ENCODE measurements around the gene TTC1. TPM values are rescaled to one million over a fixed set of nuclear protein-coding genes. Genes with fewer than 3 reads are reported as not detected.

Gene TTC1
- total and polyA plus RNA-seq, 9 of the 15 experiments (the other 6 are each of a cell fraction or from before 2014, with no cell fraction given), result 51.9 to 173 (median 87.7) TPM

DNA sequence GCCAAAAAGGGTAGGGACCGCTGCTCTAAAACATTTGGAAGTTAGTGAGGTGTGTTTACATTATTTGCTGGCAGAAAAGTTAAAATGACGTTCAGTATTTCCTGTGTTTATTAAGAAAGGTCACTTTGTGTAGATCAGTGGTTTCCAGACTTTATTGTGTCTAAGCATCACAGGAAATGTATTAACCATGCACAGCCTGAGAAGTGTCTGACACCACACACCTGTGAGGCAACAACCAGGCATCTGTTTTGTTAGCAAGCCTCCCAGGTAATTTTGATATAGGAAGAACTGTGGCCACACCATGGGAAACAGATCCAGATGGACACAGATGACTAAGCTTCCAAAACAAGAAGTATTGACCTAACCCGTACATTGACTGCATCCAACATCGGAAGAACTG lies 12.0 kb downstream of the TTC1 start:
- Histone ChIP-seq H3K27me3 (ENCODE audit: control insufficient read depth in 2 of 2, insufficient read depth in 2 of 2, low read length in 2 of 2) (no peaks in the 10 kb centered on the region), H3K36me3 (ENCODE audit: control insufficient read depth, insufficient read depth, low read length) (peaks cover 35% of the 10 kb centered on the region), H3K9me3 (replicated peaks; ENCODE audit: control insufficient read depth, insufficient read depth, low read depth, low read length) (no peaks in the 10 kb centered on the region), H3K79me2 (ENCODE audit: control insufficient read depth, insufficient read depth, low read length) (no peaks in the 10 kb centered on the region), H4K20me1 (replicated peaks; ENCODE audit: control insufficient read depth, insufficient read depth, low read length) (no peaks in the 10 kb centered on the region), H2AFZ (ENCODE audit: low read depth, low read length) (no peak overlapping the region), H3K9me1 (ENCODE audit: control insufficient read depth, insufficient read depth, low read length) (no peaks in the 10 kb centered on the region), H3K4me3 (no peak overlapping the region), H3K4me2 (ENCODE audit: insufficient read depth, low read length) (no peak overlapping the region), H3K4me1 (replicated peaks in 1 of 2; ENCODE audit: control insufficient read depth in 2 of 2, insufficient read depth in 2 of 2, low read length in 2 of 2) (no peaks in the 10 kb centered on the region), H3K9ac (ENCODE audit: insufficient read depth in 1 of 2, low read depth in 2 of 2, low read length in 2 of 2) (no peak overlapping the region), H3K27ac (ENCODE audit: extremely low read depth, low read depth, low read length) (no peak overlapping the region)
- TF ChIP-seq TFAM (CRISPR knock-in tag; conservative IDR thresholded peaks at IDR 0.05) (no peak), SMARCA4 (IDR thresholded peaks at IDR 0.05) (no peak), ARID1B (IDR thresholded peaks at IDR 0.05) (no peak), ZNF778 (CRISPR knock-in tag; IDR thresholded peaks at IDR 0.05) (no peak), RBBP5 (IDR thresholded peaks at IDR 0.05; ENCODE audit: borderline replicate concordance, insufficient read depth, low read length, poor library complexity, severe bottlenecking) (no peak), HNRNPK (IDR thresholded peaks at IDR 0.05; ENCODE audit: low read depth, low read length, poor library complexity, severe bottlenecking) (no peak), ELF1 (tag; IDR thresholded peaks at IDR 0.05) (no peak), KAT8 (IDR thresholded peaks at IDR 0.05; ENCODE audit: low read depth) (no peak), HMG20B (CRISPR knock-in tag; IDR thresholded peaks at IDR 0.05) (no peak), NR3C1 (CRISPR knock-in tag; IDR thresholded peaks at IDR 0.05) (no peak), ZNF174 (CRISPR knock-in tag; IDR thresholded peaks at IDR 0.05) (no peak), ZNF165 (CRISPR knock-in tag; IDR thresholded peaks at IDR 0.05; ENCODE audit: borderline replicate concordance) (no peak), ZNF592 (IDR thresholded peaks at IDR 0.05) (no peak), SOX6 (IDR thresholded peaks at IDR 0.05) (no peak), TBP (optimal IDR thresholded peaks at IDR 0.05; ENCODE audit: low read depth, low read length) (no peak), FOXK1 (CRISPR knock-in tag; IDR thresholded peaks at IDR 0.05; ENCODE audit: borderline replicate concordance) (no peak), ZFP36 (IDR thresholded peaks at IDR 0.05; ENCODE audit: low read depth, low read length, partially characterized antibody) (no peak)
- TF ChIP-seq, protein P1, sequence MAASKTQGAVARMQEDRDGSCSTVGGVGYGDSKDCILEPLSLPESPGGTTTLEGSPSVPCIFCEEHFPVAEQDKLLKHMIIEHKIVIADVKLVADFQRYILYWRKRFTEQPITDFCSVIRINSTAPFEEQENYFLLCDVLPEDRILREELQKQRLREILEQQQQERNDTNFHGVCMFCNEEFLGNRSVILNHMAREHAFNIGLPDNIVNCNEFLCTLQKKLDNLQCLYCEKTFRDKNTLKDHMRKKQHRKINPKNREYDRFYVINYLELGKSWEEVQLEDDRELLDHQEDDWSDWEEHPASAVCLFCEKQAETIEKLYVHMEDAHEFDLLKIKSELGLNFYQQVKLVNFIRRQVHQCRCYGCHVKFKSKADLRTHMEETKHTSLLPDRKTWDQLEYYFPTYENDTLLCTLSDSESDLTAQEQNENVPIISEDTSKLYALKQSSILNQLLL (CRISPR knock-in tag; IDR thresholded peaks at IDR 0.05; ENCODE audit: borderline replicate concordance), result no peak
- TF ChIP-seq, protein P2, sequence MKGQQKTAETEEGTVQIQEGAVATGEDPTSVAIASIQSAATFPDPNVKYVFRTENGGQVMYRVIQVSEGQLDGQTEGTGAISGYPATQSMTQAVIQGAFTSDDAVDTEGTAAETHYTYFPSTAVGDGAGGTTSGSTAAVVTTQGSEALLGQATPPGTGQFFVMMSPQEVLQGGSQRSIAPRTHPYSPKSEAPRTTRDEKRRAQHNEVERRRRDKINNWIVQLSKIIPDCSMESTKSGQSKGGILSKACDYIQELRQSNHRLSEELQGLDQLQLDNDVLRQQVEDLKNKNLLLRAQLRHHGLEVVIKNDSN (CRISPR knock-in tag; IDR thresholded peaks at IDR 0.05), result no peak
- in situ Hi-C loops (cut with MboI), result loop anchor here (10.0 kb wide), 1 partner anchor 324 kb away; no protein-coding TSS in a partner anchor
- ChIA-PET CTCF (ENCODE audit: low intra/inter-chr PET ratio) (interaction anchor here (2.4 to 2.5 kb wide), 2 partner anchors 324 to 370 kb away, joined by 15 to 17 read pairs; no protein-coding TSS in a partner anchor), POLR2A (interaction anchor here (1.2 to 3.2 kb wide), 4 partner anchors 9 to 371 kb away, joined by 3 to 23 read pairs (median 7); partner anchors contain the start of gene TTC1)
- no peak for DNase-seq (ENCODE audit: extremely low read depth in 1 of 4, low spot score in 3 of 4)
- FAIRE-seq, result no peak
- ATAC-seq, result no peak
- intact Hi-C loops (cut with micrococcal nuclease), result loop anchor here (5.0 kb wide), 1 partner anchor 221 kb away; no protein-coding TSS in a partner anchor
- BruUV-seq (replicated peaks), result no TSS peak
- 55% methylated on average over 4 of the region's 4 CpGs for WGBS (ENCODE audit: insufficient coverage, low coverage, missing lambda C conversion rate)

All from K562 (cell line).